Transverse colon (tissue), 4 donors: ENCODE results near the gene RAB1A. TPM values are rescaled to one million over a fixed set of nuclear protein-coding genes. Genes with fewer than 3 reads are reported as not detected.
A peak's percentile ranks its signal among the peaks of the same experiment; 100 is the strongest.

Experiments
- DNase-seq: peaks from one replicate; pipeline ENCODE4 v3.0.0-alpha.2; 2019
- H3K27ac ChIP-seq, 4 donors: fragments of 200-600 bp; sonication (generic); 2 replicates each; pipeline ENCODE4 v1.5.1; 2016 to 2018; ENCODE audit warnings: inconsistent platforms in 4 of 4
- H3K27me3 ChIP-seq: fragments of 200-600 bp; sonication (generic); 2 replicates; pipeline ENCODE4 v1.5.1; 2017; ENCODE audit warnings: inconsistent platforms
- H3K36me3 ChIP-seq, 4 donors: fragments of 200-600 bp; sonication (generic); 2 replicates each; pipeline ENCODE4 v1.5.1; 2017 to 2019; ENCODE audit warnings: inconsistent platforms in 4 of 4
- H3K4me1 ChIP-seq, 4 donors: fragments of 200-600 bp; sonication (generic); 2 replicates each; pipeline ENCODE4 v1.5.1; 2017 to 2020; ENCODE audit warnings: inconsistent platforms in 4 of 4
- H3K4me3 ChIP-seq, 4 donors: fragments of 200-600 bp; sonication (generic); 1 replicate in 1 of 4; 2 replicates in 3 of 4; pipeline versions ENCODE4 v1.5.1 to v1.6.1; 2017 to 2019; ENCODE audit warnings: inconsistent platforms in 4 of 4
- H3K9me3 ChIP-seq, 2 donors: fragments of 200-600 bp; sonication (generic); 2 replicates each; pipeline ENCODE4 v1.5.1; 2017 to 2019; ENCODE audit warnings: inconsistent platforms in 2 of 2
- CTCF ChIP-seq, 5 experiments: fragments of 200-600 bp in 3 of 5; fragments of 450-650 bp in 2 of 5; sonication (generic) in 3 of 5; IDR thresholded peaks; 1 replicate in 2 of 5; 2 replicates in 3 of 5; pipeline ENCODE4 v1.5.1; 2016 to 2017; ENCODE audit warnings: antibody characterized with exemption in 5 of 5, inconsistent platforms in 3 of 5, mild to moderate bottlenecking in 2 of 5, moderate library complexity in 1 of 5
- EP300 ChIP-seq: sonication (generic); formaldehyde crosslinking; IDR thresholded peaks from one replicate; pipeline ENCODE4 v1.6.1; 2017; ENCODE audit warnings: antibody characterized with exemption, low read depth
- POLR2A ChIP-seq: fragments of 450-650 bp; IDR thresholded peaks from one replicate; pipeline ENCODE4 v1.6.1; 2016; ENCODE audit warnings: antibody characterized with exemption, mild to moderate bottlenecking, moderate library complexity
- POLR2AphosphoS5 ChIP-seq, 3 donors: sonication (generic); formaldehyde crosslinking; IDR thresholded peaks; one replicate each; pipeline ENCODE4 v1.6.1; 2016; ENCODE audit warnings: antibody characterized with exemption in 3 of 3
- WGBS, 2 donors: methylation state at CpG; one replicate each; pipeline ENCODE4 v1.1.5; 2018; ENCODE audit warnings: low coverage in 1 of 2; 5-methylcytosine and 5-hydroxymethylcytosine counted together
- in situ Hi-C, 4 donors: fragments of 200-750 bp; cut with MboI; loops; one replicate each; pipeline versions ENCODE4 v1.15.0 to v1.15.1; 2017; ENCODE audit warnings: low sequenced_read_pairs in 3 of 4, low pct_ligation_motif_present in 1 of 4, low pct_unique_long_range_greater_than_20kb in 1 of 4
- intact Hi-C: fragments of 100-400 bp; cut with DNase I; formaldehyde crosslinking; loops from one replicate; pipeline ENCODE4 v1.15.1; 2023; ENCODE audit warnings: low total_unique reads
- total RNA-seq, 4 donors: library from RNA; depleted of rRNA; stranded (reverse); fragments of >200 nt; gene quantifications; one replicate each; pipeline ENCODE4 v1.1.0, GENCODE V29; 2016

Gene RAB1A
- total RNA-seq, 4 donors from 2014 or later, result 16.9 to 98.3 (median 55.0) TPM

- in situ Hi-C loops, result loop anchor here in 3 of 4 donors (25.0 kb wide), 2 partner anchors 131 to 506 kb away; no protein-coding TSS in a partner anchor
- 2% methylated on average over 32 of the region's 99 CpGs; no CpG with 5 or more reads in 1 of the 2 donors for WGBS, 2 donors
- TF ChIP-seq POLR2A, result peak; percentile 79
- TF ChIP-seq POLR2AphosphoS5 (IDR thresholded peaks at IDR 0.05), result peak; percentile 92 to 94 (median 93)
- TF ChIP-seq CTCF (IDR thresholded peaks at IDR 0.05), result no peak
- TF ChIP-seq EP300, result no peak
- peaks cover 6 to 56% (median 36%) of the 10 kb centered on the region in 4 donors for H3K4me1 ChIP-seq
- no peaks in the 10 kb centered on the region for H3K27me3 ChIP-seq
- H3K36me3 ChIP-seq, result no peaks in the 10 kb centered on the region
- H3K9me3 ChIP-seq, result no peaks in the 10 kb centered on the region
- intact Hi-C loops, result loop anchor here (2.0 to 10.0 kb wide), 2 partner anchors 62 to 74 kb away; partner anchors contain the start of gene RAB1A
- H3K4me3 ChIP-seq, result peak within 1 kb of the TSS; percentile 81 to 98 (median 94)
- DNase-seq, result peak; percentile 98
- peak within 1 kb of the TSS; percentile 94 to 96 (median 96) for H3K27ac ChIP-seq
Observed at GRCh38 chr2:65056215-65057053, 73.5 kb downstream of the RAB1A start, which contains the start of gene CEP68. Gene CEP68, plus strand, starts transcription at chr2:65056416. Its CDS starts 13,029 bp downstream, at chr2:65069445.

- intact Hi-C loops, result loop anchor here (2.0 to 10.0 kb wide), 2 partner anchors 61 to 75 kb away; partner anchors contain the start of gene RAB1A
- peak; percentile 77 for DNase-seq
- Histone ChIP-seq H3K27me3 (no peaks in the 10 kb centered on the region), H3K4me3 (peak overlapping the region; percentile 81 to 98 (median 90)), H3K4me1 (peaks cover 6 to 51% (median 36%) of the 10 kb centered on the region in 4 donors), H3K27ac (peak overlapping the region; percentile 94 to 96 (median 96)), H3K36me3 (no peaks in the 10 kb centered on the region), H3K9me3 (no peaks in the 10 kb centered on the region)
- in situ Hi-C loops, result loop anchor here in 3 of 4 donors (25.0 kb wide), 2 partner anchors 132 to 507 kb away; no protein-coding TSS in a partner anchor
- 0 to 11% methylated on average over 2 to 33 of the region's 42 CpGs for WGBS, 2 donors
- TF ChIP-seq POLR2A, result no peak
- TF ChIP-seq CTCF (IDR thresholded peaks at IDR 0.05), result no peak
- no peak for TF ChIP-seq POLR2AphosphoS5 (IDR thresholded peaks at IDR 0.05)
- no peak for TF ChIP-seq EP300
Observed at GRCh38 chr2:65055422-65056214, 74.3 kb downstream of the RAB1A start.

- no peaks in the 10 kb centered on the region for H3K27me3 ChIP-seq
- WGBS, 2 donors, result 58 to 69% methylated on average over 3 to 4 of the region's 4 CpGs
- in situ Hi-C loops, result loop anchor here in 3 of 4 donors (25.0 kb wide), 2 partner anchors 132 to 507 kb away; no protein-coding TSS in a partner anchor
- H3K27ac ChIP-seq, result peak overlapping the region in 3 of 4 donors; percentile 94 to 96 (median 96)
- no peaks in the 10 kb centered on the region for H3K36me3 ChIP-seq
- intact Hi-C loops, result loop anchor here (10.0 kb wide), 1 partner anchor 60 kb away; no protein-coding TSS in a partner anchor
- no peaks in the 10 kb centered on the region for H3K9me3 ChIP-seq
- DNase-seq, result no peak
- TF ChIP-seq POLR2AphosphoS5 (IDR thresholded peaks at IDR 0.05), result no peak
- TF ChIP-seq CTCF (IDR thresholded peaks at IDR 0.05), result no peak
- TF ChIP-seq POLR2A, result no peak
- no peak for TF ChIP-seq EP300
- H3K4me1 ChIP-seq, result peaks cover 6 to 45% (median 35%) of the 10 kb centered on the region in 4 donors
- peak overlapping the region in 2 of 4 donors; percentile 81 to 98 for H3K4me3 ChIP-seq
Observed at GRCh38 chr2:65054749-65055421, 75.0 kb downstream of the RAB1A start.
